GM19452 (cell line): Measurements from ENCODE around the gene CBX8.
A peak's percentile ranks its signal among the peaks of the same experiment; 100 is the strongest.
"Not testable (repeated sequence)": the region's sequence is repeated elsewhere in the genome, so short reads cannot be mapped to it uniquely, and the experiment has no call there.

Experiments
- ATAC-seq: cut with Tn5 transposase; IDR thresholded peaks from one replicate; pipeline ENCODE4 v1.9.1; 2021; ENCODE audit not compliant: unreplicated experiment

The CBX8 gene

DNA sequence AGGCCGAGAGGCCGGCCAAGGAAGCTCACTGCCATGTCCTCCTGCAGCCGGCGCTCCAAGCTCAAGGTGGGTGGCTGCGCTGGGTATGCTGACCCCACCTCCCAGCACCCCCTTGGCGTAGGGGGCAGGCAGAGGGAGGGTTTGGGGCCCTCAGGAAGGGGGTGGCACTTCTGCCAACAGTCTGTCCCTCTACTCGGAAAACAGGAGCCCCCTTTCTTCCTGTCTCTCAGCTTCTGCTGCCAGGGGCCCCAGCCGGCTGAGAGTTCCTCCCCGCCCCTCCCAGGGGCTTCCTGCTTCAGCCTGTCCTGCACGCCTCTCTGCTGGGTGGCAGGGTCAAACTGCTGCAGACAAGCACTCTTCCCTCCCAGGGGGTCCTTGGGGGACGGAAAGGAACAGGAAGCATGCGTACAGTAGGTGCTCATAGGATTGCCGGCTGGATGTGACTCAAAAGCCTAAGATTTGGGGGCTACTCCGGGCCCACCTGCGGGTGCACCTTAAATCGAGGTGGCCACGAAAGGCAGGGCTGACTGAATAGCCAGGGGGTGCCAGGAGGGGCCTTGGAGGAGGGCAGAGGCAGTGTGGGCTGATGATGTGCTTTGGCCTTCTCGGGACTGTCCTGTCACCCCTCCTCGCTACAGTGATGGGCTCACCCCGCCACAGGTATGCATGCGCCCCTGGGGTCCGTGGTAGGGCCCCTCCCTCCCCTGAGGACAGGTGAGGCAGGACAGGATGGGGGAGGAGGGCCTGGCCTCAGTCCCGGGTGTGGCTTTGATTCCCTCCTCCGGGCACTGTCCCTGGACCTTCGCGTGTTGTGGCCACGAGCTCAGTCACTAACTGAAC, 14.9 kb downstream of the CBX8 start:
- no peak for ATAC-seq

DNA sequence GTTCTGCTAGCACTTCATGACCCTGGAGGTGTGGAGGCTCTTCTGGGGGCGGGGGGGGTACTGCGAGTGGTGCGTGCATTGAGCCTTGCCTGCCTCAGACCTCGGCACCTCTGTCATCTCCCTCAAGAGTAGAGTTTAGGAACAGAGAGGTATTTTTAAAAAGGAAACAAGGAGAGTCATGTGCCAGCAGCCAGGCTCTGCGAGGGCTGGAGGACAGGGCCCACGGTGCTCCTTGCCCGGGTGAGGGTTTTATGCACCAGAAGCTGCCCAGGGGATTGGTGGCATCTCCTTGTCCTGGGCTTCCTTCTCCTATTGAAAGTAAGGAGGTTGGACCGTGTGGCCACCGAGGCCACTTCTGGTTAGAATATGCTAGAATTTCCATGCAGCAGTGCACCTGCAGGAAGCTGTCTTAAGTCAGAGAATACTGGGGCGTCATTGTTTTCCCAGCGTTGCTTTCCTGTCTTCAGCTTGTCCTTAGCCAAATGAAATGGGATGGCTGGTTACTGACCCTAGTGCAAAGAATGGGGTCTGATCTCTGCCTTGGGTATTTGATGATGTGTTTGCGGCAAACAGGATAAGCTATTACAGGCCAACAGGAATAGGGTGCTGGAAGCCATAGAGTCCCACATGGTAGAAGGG, 15.7 kb downstream of the CBX8 start:
- ATAC-seq, result no peak

DNA sequence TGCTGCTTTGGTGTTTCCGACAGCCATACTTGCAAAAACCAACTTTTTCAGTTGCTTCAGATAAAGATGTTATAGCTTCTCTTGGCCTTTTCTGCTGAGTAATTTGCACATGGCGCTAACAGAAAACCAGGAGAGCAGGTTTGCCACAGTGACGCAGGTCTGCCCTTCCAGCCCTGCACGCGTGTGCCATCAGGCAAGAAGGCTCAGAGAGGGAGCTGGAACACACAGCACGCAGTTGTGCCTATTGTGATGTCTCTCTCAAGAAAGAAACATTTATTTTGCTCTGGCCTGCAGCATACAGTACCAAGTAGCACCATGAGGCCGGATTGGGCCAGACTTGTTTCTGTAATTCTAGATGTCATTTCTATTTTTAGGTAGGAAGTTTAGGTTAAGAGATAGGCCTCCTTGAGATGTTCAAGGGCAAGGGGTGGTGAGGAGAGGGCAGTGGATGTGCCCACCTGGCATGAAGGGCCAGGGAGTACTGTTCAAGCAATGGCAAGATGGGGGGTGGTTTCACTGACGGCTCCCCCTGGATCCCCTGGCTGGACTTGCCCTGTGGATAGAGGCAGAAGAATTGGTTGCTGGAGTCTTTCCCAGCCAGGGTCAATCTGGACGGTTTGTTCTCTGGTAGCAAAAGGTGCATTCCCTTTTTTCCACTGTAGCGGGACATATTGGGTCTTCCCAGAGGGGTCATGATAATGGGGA, 17.1 kb downstream of the CBX8 start:
- ATAC-seq, result no peak

DNA sequence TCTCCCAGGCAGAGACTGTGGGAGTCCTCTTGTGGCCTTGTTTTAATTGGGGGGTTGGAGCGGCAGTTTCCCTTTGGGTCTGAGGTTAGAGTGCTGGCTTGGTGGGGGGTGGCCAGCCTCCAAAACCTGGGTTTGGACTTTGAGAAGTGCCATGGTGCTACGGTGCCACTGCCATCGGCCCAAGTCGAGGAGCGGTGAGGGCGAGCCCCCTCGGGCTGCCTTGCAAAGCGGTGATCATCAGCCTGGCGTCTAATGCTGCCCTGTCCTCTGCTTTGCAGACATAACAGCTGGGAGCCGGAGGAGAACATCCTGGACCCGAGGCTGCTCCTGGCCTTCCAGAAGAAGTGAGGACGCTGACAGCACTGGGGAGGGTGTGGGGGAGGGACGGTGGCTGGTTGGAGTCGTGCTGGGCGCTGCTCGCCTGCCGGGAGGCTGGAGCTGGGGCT, 17.8 kb downstream of the CBX8 start:
- no peak for ATAC-seq

DNA sequence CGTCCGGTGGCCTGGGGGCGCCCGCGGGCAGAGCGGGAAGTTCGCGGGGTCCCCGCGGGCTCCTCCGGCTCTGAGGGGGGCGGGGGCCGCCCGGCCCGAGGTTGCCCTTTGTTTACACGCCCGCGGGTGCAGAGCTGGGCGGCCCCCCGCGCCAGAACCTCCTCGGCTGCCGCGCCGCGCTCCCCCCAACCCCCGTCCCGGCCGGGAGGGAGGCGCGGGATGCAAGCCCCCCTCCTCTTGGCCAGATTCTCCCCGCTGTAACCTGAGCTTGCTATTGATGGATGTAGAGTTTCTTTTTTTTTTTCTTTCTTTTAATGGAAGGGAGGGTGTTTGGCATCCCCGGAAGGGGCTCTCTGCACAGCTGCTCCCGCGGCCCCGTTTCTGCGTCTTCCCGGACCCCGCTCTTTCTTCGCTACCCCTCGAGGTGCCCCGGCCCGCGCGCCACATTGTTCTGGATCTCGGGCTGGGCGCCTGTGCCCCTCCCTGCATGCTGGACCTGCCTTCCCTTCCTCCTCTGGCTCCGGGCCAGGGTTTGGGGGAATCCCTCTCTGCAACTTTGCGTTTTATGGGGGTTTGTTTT, 18.3 kb downstream of the CBX8 start:
- no peak for ATAC-seq

DNA sequence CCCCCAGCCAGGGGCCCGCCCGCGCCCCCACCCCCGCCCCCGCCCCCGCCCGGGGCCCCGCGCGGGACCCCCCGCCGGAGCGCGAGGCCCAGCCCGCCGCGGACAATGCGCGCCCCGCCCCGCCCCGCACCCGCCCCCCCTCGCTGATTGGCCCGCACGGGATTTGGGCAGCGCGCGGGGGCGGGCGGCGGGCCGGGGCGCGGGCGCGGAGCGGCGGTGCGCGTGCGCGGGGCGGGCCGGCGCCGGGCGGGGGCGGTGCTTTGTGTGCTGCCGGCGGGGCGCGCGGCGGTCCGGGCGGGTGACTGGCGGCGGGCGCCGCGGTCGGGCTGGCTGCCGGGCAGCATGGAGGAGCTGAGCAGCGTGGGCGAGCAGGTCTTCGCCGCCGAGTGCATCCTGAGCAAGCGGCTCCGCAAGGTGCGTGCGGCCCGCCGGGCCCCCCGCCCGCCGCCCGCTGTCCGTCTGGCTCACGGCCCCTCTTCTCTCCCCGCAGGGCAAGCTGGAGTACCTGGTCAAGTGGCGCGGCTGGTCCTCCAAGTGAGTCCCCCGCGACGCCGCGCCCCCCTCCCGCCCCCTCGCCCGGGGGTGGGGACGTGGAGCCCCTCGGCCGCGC, 18.9 kb downstream of the CBX8 start, which contains the start of gene CBX2:
Gene CBX2, plus strand, starts transcription at position 255 of the 610 bp plus-strand sequence. Its CDS starts 88 bp downstream, at position 343.
- ATAC-seq, result peak; percentile 59

DNA sequence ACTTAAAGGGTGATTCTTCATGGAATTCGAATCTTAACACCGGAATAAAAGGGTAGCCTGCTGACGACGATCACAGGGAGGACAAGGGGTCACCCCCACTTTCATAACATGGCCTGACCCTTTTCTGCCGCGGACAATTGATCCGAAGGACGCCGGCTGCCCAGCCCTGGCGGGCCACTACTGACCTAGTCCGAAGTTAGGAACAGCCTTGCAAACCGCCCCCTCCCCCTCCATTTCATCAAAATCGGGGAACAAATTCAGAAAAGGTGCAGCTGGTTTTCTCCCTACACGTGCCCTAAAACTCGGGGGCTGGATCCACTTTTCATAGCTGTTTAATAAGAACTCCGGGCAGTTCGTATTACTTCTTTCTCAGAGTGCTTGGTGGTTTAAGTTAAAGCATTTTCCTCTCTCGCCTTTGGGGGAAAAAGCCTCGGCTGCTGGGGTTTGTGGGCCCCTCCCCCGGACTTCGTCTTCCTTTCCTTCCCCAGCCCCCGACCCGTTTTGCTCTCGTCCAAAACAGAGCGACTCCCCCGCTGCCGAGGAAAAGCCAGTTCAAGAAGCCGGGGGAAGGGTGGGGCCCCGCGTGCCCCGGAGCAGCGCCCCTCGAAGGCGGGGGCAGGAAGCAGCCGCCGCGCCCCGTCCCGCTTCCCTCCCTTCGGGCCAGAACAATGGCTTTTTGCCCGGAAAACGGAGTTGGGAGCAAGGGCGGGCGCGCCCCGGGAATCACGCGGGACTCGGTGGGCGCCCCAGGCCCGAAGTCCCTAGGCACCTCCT, 19.6 kb downstream of the CBX8 start:
- no peak for ATAC-seq

DNA sequence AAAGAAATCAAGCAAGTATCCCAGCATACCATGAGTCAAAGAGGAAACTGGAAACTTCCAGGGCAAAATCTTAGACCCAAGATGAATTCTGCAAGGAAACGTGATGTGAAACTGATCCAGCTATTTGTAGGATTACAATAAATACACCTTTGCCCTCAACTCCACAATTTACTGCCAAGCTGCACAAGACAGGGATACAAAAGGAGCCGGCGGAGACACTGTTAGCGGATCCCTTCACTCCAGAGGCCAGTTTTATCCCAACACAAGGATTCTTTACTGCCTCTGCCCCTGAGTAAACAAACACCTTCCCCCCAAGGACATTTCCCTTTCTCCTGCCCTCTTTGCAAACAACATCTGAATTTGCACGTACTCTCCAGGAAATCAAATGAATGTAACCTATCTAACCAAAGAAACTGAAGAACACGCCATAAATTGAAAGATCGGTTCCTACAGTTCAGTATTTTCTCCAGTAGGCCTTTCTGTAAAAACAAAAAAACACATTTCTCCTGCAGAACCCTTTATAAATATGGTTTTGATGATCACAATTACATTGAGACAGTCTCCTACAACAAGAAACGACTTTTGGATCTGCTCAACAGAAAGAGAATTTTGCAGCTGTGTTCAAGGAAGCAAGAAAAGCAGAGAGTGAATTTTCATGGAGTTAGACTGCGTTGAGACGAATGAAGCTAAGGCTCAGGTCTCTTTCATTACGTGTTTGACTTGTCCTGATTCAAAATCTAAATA, 20.3 kb downstream of the CBX8 start:
- no peak for ATAC-seq

DNA sequence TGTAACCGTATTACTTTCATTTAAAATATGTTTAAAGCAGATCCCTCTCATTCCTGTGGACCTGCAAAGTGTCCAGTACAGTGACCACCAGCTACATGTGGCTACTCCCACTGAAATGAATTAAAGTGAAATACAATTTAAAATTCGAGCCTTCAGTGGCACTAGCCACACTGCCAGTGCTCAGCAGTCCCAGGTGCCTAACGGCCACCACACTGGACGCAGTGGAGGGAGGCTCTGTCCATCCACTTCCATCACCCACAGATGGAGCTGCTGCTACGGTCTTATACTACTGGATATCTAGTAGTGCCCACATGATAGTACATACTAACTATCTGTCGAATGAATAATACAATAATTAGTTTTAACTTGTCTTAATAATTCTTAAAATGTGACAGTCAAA, 21.2 kb downstream of the CBX8 start:
- ATAC-seq, result no peak

DNA sequence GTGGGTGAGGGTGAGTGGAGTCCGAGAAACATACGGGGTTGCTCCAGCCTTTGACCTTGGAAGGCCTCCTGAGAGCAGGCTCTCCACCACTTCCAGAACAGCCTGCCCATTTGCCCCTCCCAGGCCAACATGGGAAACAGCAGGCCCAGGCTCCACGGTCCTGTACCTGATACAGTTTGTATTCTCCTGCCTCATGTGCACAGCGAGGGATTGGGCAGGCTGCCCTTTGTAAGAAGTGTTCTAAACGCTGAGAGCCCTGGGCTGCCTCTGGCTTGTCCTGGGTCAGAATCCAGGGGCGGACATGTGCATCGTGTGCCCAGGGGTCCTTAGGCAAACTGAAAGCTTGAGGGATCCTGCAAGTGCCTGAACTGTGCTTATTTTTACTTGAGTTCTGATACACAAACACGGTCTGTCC, 22.3 kb downstream of the CBX8 start:
- ATAC-seq, result no peak

DNA sequence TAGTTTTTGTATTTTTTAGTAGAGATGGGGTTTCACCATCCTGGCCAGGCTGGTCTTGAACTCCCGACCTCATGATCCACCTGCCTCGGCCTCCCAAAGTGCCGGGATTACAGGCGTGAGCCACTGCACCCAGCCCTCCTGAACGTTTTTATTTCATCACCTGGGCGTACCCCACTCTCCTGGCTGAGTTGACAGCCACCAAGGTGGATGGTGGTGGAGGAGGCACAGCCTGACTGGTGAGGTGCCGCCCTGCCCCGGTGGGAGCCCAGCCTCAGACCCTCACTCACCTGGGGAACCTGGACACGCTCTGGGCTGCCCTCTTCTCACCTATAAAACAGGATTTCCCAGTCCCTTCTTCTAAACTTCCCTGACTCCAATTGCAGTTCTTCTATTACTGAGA, 24.2 kb downstream of the CBX8 start:
- ATAC-seq, result not testable (repeated sequence)

DNA sequence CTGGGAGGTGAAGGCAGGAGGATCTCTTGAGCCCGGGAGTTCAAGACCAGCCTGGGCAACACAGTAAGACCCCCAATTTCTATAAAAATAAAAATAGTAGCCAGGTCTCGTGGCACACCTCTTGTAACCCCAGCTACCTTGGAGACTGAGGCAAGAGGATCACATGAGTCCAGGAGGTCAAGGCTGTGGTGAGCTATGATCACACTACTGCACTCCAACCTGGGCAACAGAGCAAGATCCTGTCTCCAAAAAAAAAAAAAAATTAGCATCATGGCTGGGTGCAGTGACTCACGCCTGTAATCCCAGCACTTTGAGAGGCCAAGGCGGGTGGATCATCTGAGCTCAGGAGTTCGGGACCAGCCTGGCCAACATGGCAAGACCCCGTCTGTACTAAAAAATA, 25.6 kb downstream of the CBX8 start:
- ATAC-seq, result no peak

DNA sequence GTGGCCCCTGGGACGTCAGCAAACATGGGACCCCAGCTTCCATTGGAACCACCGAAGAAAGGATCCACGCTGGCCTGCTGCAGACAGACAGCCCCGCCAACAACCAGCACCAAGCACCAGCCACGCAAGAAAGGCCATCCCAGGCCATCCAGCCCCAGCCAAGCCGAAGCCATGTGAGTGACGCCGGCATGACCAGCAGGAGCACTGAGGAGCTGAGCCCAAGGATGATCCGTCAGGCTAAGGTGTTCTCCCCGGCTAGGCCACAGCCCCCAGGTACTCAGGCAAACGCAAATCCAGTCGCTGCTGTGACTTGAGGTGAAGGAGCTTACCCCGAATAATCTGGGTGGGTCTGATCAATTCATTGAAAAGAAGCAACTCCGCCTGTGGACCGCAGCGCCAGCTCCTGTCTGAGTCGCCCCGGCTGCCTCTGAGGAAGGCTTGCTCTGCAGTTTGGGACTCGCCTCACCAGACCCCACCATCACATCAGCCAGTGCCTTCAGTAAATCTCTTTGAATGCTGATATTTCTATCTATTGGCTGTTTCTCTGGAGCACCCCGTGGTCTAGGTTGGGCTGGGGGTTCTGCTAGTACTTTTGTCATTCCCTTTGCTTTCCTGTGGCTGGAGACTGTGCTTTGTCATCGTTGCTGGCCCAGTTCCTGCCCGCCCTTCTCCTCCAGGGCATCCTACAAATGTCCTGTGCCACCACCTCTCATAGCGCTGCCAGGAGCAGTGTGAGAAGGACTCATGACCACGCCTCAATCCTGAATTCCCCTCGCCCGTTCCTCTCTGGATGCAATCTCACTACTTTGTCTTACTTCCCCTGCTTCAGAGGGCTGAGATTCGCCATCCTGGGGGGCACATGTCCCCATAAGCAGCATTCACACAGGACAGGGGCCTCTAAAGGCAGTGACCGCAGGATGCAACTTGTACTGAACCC, 27.0 kb downstream of the CBX8 start:
- ATAC-seq, result no peak

DNA sequence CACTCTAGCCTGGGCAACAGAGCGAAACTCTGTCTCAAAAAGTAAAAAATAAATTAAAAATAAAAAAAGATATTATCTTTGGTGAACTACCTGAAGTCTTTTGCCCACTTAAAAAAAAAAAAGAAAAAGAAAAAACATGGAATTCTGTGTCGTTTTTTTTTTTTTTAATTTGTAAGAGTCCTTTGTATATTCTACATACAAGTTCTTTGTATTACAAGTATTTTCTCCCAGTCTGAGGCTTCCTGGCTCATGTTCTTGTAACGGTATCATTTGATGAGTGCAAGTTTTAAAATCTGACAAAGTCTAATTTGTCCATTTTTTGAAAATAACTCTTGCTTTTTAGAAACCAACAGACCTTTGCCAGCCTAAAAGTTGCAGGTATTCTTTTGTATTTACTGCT, 31.2 kb downstream of the CBX8 start:
- no peak for ATAC-seq

DNA sequence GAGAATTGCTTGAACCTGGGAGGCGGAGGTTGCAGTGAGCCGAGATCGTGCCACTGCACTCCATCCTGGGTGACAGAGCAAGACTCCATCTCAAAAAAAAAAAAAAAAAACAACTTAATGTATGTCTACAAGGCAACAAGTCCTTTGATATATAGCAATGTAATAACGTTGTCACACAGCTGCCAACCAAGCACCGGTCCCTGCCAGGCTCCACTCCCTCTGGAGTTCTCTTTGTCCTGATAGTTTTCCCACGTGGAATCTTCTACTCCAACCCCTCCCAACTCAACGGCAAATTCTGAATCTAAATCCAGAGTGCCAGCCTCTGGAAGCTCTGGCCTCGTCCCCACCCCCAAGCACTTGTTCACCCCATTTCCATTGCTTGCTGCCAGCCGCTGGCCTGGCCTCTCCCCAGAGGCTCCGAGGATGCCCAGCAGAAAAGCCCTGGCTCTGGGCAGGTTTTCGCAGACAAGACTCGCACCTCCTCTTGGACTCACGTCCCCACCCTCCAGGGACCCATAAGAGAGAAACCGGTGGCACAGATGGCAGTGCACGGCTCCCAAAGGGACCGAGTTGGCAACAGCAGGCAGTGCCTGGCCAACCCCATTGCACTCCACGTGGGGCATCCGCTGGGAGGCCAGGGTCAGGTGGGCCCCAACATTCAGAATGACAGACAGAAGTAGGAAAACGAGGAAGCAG, 34.8 kb downstream of the CBX8 start:
- no peak for ATAC-seq

DNA sequence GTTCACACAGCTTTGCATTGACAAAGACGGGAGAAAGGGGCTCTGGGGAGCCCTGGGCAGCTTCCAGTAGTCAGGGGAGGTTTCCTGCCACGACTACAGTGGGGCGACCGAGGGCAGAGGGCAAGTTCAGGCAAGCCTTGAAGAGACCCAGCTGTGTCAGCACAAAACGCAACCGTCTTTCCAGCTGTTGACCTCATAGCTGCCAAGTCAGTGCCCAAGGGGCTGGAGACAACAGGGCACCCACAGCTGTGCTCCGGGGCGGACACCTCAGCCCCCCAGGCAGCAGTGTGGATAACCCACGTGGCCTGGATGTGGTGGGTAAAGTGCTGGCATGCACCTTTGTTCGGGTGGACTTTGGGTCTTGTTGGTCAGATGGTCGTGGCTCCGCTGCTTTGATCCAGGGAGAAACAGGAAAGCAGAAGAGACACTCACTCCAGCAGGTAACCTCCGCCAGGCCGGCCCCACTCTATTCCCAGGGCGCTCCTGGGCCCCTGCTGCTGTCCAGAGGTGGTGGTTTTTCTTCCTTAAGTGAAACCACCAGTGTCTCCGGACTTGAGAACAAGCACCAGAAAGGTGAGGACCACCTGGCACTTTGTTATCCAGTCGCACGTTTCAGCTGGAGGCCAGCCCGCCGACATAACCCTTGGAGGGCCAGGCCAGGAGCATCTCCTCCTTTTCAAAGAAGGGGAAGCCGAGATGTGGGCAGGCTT, 36.5 kb downstream of the CBX8 start:
- ATAC-seq, result no peak

DNA sequence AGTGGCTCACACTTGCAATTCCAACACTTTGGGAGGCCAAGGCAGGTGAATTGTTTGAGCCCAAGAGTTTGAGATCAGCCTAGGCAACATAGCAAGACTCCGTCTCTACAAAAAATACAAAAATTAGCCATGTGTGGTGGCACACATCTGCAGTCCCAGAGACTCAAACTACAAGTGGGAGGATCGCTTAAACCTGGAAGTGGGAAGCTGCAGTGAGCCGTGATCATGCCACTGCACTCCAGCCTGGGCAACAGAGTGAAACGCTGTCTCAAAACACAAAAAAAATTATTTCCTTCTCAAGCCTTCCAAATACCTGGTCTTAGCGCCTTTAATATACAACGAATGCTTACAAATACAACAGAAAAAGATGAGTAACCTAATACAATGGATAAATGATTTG, 38.6 kb downstream of the CBX8 start:
- ATAC-seq, result no peak
